Measurements from ENCODE around the gene LYPD6B.

The LYPD6B gene

DNA sequence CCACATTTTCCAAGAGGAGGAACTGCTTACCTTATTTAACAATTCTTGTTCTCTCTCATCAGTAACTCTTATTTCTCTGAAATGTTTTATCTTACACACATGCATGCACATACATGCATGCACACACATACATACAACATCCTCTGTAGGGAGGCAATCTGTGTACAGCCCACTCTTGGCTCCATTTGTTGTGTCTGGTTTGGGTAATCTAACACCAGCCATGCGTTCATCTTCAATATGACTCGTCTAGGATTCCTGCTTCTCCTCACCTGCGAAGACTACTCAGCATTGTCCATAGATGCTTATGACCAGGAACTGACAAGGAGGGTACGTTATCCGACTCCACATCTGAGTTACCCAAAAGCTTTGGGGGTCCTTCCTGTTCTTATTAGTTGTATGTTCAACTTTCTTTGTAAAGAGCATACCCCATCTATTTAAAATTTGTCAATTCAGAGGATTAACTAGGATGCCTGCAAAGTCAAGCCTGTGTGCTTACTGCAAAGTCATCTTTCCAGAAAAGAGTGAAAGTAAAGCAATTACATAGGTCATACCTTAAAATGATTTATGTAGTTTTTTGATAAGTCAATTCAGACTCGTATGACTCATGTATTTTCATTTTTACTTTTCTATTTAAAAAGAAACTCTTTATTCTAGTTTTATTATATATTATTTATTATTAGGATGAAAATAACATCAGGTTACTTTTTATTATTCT lies 18.2 kb downstream of the LYPD6B start:
- H3K4me1 ChIP-seq (ENCODE audit: control insufficient read depth in 2 of 2, insufficient read depth in 2 of 2, low read length in 2 of 2), result no peaks in the 10 kb centered on the region
- H3K27me3 ChIP-seq (ENCODE audit: control insufficient read depth in 2 of 2, insufficient read depth in 2 of 2, low read length in 2 of 2), result no peaks in the 10 kb centered on the region
- H3K27ac ChIP-seq (ENCODE audit: low read depth in 2 of 2, low read length in 2 of 2), result no peak overlapping the region
- H3K9me3 ChIP-seq (ENCODE audit: control insufficient read depth in 2 of 2, low read length in 2 of 2), result no peaks in the 10 kb centered on the region
- no peak overlapping the region for H3K9ac ChIP-seq (ENCODE audit: low read depth in 1 of 2, low read length in 2 of 2)
- no peak overlapping the region for H3K4me3 ChIP-seq (ENCODE audit: low read length in 2 of 2)
- H3K36me3 ChIP-seq (ENCODE audit: control insufficient read depth in 2 of 2, insufficient read depth in 2 of 2, low read length in 2 of 2), result no peaks in the 10 kb centered on the region

DNA sequence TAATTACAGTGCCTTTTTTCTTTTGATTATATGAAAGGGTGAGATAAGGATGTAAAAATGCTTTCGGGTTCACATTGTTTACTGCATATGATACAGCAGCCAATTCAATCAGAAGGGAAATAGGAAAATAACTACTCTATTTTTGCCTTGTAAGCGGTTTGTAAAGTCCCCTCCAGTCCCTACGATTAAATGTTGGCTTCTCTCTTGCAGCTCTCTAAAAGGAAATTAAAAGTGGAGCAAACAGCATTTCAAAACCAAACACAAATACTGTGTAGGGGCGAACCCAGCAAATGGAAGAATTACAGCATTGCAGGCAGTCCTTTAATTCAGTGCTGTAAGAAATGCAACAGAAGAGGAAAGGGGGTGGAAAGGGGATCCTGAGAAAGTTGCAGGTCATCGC lies 18.9 kb downstream of the LYPD6B start:
- H3K4me3 ChIP-seq (ENCODE audit: low read length in 2 of 2), result no peak overlapping the region
- no peaks in the 10 kb centered on the region for H3K9me3 ChIP-seq (ENCODE audit: control insufficient read depth in 2 of 2, low read length in 2 of 2)
- no peaks in the 10 kb centered on the region for H3K27me3 ChIP-seq (ENCODE audit: control insufficient read depth in 2 of 2, insufficient read depth in 2 of 2, low read length in 2 of 2)
- H3K4me1 ChIP-seq (ENCODE audit: control insufficient read depth in 2 of 2, insufficient read depth in 2 of 2, low read length in 2 of 2), result no peaks in the 10 kb centered on the region
- H3K27ac ChIP-seq (ENCODE audit: low read depth in 2 of 2, low read length in 2 of 2), result no peak overlapping the region
- no peak overlapping the region for H3K9ac ChIP-seq (ENCODE audit: low read depth in 1 of 2, low read length in 2 of 2)
- no peaks in the 10 kb centered on the region for H3K36me3 ChIP-seq (ENCODE audit: control insufficient read depth in 2 of 2, insufficient read depth in 2 of 2, low read length in 2 of 2)

DNA sequence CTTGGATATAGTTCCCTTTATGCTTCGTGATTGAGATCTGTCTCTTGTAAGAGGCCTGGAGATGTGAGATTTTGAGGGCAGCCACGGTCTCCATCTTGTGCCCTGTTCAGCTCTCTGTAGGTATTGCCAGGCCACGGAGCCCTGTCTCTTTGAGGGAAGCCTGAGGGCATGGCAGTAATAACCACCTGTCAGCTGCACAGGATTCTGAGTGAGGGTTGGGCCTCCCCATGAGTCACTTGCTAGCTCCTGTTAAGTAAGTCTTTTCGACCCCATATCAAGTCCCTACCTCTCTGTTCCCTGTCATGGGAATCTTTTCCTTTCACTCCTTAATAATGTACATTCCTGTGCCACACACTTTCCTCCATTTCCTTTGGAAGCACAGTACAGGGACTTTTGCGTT lies 20.4 kb downstream of the LYPD6B start:
- H3K27ac ChIP-seq (ENCODE audit: low read depth in 2 of 2, low read length in 2 of 2), result no peak overlapping the region

DNA sequence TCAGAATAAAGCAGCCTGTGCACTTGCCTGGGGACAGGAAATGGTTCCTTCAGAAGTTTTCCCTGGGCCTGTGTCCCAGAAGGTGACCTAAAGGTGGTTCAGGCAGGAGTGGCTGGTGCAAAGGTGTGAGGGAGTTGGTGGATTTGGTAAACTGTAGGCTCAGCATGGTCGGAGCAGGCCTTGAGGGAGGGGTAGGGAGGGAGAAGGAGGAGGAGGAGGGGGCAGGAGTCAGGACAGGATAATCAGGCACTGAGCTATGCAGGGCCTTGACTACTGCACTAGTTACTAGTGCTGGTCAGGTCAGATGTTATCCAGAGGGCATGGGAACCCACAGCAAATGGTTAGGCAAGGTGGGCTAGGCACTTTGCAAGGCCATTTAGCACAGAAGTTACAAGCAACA lies 21.3 kb downstream of the LYPD6B start:
- H3K9me3 ChIP-seq (ENCODE audit: control insufficient read depth in 2 of 2, low read length in 2 of 2), result no peaks in the 10 kb centered on the region
- no peaks in the 10 kb centered on the region for H3K27me3 ChIP-seq (ENCODE audit: control insufficient read depth in 2 of 2, insufficient read depth in 2 of 2, low read length in 2 of 2)
- no peak overlapping the region for H3K9ac ChIP-seq (ENCODE audit: low read depth in 1 of 2, low read length in 2 of 2)
- no peaks in the 10 kb centered on the region for H3K36me3 ChIP-seq (ENCODE audit: control insufficient read depth in 2 of 2, insufficient read depth in 2 of 2, low read length in 2 of 2)
- no peak overlapping the region for H3K27ac ChIP-seq (ENCODE audit: low read depth in 2 of 2, low read length in 2 of 2)
- no peak overlapping the region for H3K4me3 ChIP-seq (ENCODE audit: low read length in 2 of 2)
- peaks cover 3% of the 10 kb centered on the region in 2 donors for H3K4me1 ChIP-seq (ENCODE audit: control insufficient read depth in 2 of 2, insufficient read depth in 2 of 2, low read length in 2 of 2)

More for the DNA sequence above, 20.4 kb downstream of the LYPD6B start:
- H3K9ac ChIP-seq (ENCODE audit: low read depth in 1 of 2, low read length in 2 of 2), result no peak overlapping the region
- no peaks in the 10 kb centered on the region for H3K9me3 ChIP-seq (ENCODE audit: control insufficient read depth in 2 of 2, low read length in 2 of 2)
- no peaks in the 10 kb centered on the region for H3K27me3 ChIP-seq (ENCODE audit: control insufficient read depth in 2 of 2, insufficient read depth in 2 of 2, low read length in 2 of 2)
- no peaks in the 10 kb centered on the region for H3K36me3 ChIP-seq (ENCODE audit: control insufficient read depth in 2 of 2, insufficient read depth in 2 of 2, low read length in 2 of 2)
- no peaks in the 10 kb centered on the region for H3K4me1 ChIP-seq (ENCODE audit: control insufficient read depth in 2 of 2, insufficient read depth in 2 of 2, low read length in 2 of 2)
- H3K4me3 ChIP-seq (ENCODE audit: low read length in 2 of 2), result no peak overlapping the region

DNA sequence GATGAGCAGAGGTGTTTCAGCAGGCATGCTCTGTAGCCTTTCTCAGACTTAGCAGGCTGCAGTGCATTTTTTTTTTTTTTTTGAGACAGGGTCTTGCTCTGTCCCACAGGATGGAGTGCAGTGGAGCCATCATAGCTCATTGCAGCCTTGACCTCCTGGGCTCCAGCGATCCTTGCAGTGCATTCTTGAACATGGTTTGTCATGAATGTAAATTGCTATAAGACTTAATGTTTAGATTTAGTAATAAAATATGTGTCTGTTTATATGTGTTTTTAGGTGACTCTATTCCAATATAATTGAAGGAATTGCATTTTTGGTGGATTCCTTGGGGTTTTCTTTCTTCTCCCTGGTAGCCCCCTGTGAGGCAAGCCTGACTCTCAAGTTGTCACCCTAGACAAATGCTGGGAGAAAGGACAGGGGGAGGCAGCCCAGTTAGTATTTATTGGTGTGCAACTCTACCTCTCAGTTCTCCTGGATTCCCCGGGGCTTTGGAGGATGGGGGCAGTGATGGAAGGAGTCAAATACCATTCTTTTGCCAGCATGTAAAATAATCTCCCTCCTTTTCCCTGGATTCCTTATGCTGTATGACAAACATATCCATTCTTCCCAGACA lies 22.7 kb downstream of the LYPD6B start:
- H3K27me3 ChIP-seq (ENCODE audit: control insufficient read depth in 2 of 2, insufficient read depth in 2 of 2, low read length in 2 of 2), result no peaks in the 10 kb centered on the region
- H3K27ac ChIP-seq (ENCODE audit: low read depth in 2 of 2, low read length in 2 of 2), result no peak overlapping the region
- no peaks in the 10 kb centered on the region for H3K9me3 ChIP-seq (ENCODE audit: control insufficient read depth in 2 of 2, low read length in 2 of 2)
- H3K4me3 ChIP-seq (ENCODE audit: low read length in 2 of 2), result no peak overlapping the region
- H3K36me3 ChIP-seq (ENCODE audit: control insufficient read depth in 2 of 2, insufficient read depth in 2 of 2, low read length in 2 of 2), result no peaks in the 10 kb centered on the region
- H3K4me1 ChIP-seq (ENCODE audit: control insufficient read depth in 2 of 2, insufficient read depth in 2 of 2, low read length in 2 of 2), result peaks cover 6 to 8% of the 10 kb centered on the region in 2 donors
- H3K9ac ChIP-seq (ENCODE audit: low read depth in 1 of 2, low read length in 2 of 2), result no peak overlapping the region

DNA sequence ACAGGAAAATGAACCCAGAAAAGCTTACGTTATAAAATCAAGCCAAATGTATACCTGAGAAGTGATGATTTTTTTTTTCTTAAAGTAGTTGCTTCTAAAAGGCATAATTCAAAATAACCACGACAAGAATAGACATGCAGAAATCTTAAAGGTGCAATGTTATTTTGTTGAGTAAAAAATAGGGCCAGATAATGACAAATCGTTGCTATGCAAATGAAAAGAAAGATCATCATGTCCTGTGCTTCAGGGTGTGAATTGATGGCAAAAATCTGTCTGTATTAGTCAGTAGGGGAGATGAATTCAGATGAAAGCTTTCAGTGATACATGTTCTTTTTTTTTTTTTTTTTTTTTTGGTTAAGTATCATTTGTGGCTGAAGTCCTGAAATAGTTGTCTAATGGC lies 24.0 kb downstream of the LYPD6B start:
- no peaks in the 10 kb centered on the region for H3K9me3 ChIP-seq (ENCODE audit: control insufficient read depth in 2 of 2, low read length in 2 of 2)
- H3K36me3 ChIP-seq (ENCODE audit: control insufficient read depth in 2 of 2, insufficient read depth in 2 of 2, low read length in 2 of 2), result no peaks in the 10 kb centered on the region
- no peak overlapping the region for H3K27ac ChIP-seq (ENCODE audit: low read depth in 2 of 2, low read length in 2 of 2)
- no peak overlapping the region for H3K4me3 ChIP-seq (ENCODE audit: low read length in 2 of 2)
- H3K27me3 ChIP-seq (ENCODE audit: control insufficient read depth in 2 of 2, insufficient read depth in 2 of 2, low read length in 2 of 2), result no peaks in the 10 kb centered on the region
- H3K9ac ChIP-seq (ENCODE audit: low read depth in 1 of 2, low read length in 2 of 2), result no peak overlapping the region
- peaks cover 6 to 8% of the 10 kb centered on the region in 2 donors for H3K4me1 ChIP-seq (ENCODE audit: control insufficient read depth in 2 of 2, insufficient read depth in 2 of 2, low read length in 2 of 2)

DNA sequence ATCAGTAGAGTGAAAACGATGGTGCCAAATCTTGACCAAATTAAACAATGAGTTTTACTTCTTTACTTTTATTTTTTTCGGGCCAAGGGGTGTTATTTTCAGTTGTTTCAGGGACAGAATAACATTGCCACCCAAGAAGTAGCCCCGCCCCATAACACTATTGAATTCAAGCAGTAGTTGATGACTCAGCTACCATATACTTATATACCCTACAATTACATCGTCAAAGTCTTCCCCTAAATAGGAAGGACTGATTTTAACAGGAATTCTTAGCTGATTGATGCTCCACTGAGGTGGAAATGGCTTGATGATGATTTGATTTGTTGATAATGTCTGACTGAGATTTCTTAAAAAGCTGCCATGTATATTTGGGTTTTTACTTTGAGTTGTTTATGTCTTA lies 24.7 kb downstream of the LYPD6B start:
- no peaks in the 10 kb centered on the region for H3K9me3 ChIP-seq (ENCODE audit: control insufficient read depth in 2 of 2, low read length in 2 of 2)
- H3K9ac ChIP-seq (ENCODE audit: low read depth in 1 of 2, low read length in 2 of 2), result no peak overlapping the region
- no peak overlapping the region for H3K4me3 ChIP-seq (ENCODE audit: low read length in 2 of 2)
- no peaks in the 10 kb centered on the region for H3K27me3 ChIP-seq (ENCODE audit: control insufficient read depth in 2 of 2, insufficient read depth in 2 of 2, low read length in 2 of 2)
- H3K4me1 ChIP-seq (ENCODE audit: control insufficient read depth in 2 of 2, insufficient read depth in 2 of 2, low read length in 2 of 2), result peaks cover 6 to 8% of the 10 kb centered on the region in 2 donors
- no peak overlapping the region for H3K27ac ChIP-seq (ENCODE audit: low read depth in 2 of 2, low read length in 2 of 2)
- H3K36me3 ChIP-seq (ENCODE audit: control insufficient read depth in 2 of 2, insufficient read depth in 2 of 2, low read length in 2 of 2), result no peaks in the 10 kb centered on the region

DNA sequence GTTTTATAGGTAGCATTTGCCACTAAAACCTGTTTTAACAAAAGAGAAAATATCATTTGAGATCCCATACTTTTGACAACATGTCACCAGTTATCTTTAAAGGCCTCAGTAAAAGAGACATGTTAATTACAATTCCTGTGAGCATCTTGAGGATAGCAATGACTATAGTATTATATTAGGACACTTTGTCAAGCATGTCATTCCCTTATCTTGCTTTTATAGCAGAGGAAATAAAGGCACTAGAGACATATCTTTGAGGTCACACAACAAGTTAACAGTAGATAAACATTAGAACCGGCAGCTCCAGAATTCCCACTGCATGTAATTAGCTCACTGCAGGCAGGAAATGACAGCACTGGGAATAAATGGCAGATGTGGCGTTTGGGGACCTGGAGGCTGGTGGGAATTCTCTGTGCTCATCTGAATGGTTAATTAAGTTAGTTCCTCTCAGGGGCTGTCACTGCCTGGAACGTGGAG lies 25.9 kb downstream of the LYPD6B start:
- H3K27ac ChIP-seq (ENCODE audit: low read depth in 2 of 2, low read length in 2 of 2), result peak overlapping the region; percentile 17 to 56
- H3K4me1 ChIP-seq (ENCODE audit: control insufficient read depth in 2 of 2, insufficient read depth in 2 of 2, low read length in 2 of 2), result peaks cover 6 to 8% of the 10 kb centered on the region in 2 donors
- H3K36me3 ChIP-seq (ENCODE audit: control insufficient read depth in 2 of 2, insufficient read depth in 2 of 2, low read length in 2 of 2), result no peaks in the 10 kb centered on the region
- H3K9me3 ChIP-seq (ENCODE audit: control insufficient read depth in 2 of 2, low read length in 2 of 2), result no peaks in the 10 kb centered on the region
- H3K9ac ChIP-seq (ENCODE audit: low read depth in 1 of 2, low read length in 2 of 2), result no peak overlapping the region
- no peaks in the 10 kb centered on the region for H3K27me3 ChIP-seq (ENCODE audit: control insufficient read depth in 2 of 2, insufficient read depth in 2 of 2, low read length in 2 of 2)
- H3K4me3 ChIP-seq (ENCODE audit: low read length in 2 of 2), result no peak overlapping the region

DNA sequence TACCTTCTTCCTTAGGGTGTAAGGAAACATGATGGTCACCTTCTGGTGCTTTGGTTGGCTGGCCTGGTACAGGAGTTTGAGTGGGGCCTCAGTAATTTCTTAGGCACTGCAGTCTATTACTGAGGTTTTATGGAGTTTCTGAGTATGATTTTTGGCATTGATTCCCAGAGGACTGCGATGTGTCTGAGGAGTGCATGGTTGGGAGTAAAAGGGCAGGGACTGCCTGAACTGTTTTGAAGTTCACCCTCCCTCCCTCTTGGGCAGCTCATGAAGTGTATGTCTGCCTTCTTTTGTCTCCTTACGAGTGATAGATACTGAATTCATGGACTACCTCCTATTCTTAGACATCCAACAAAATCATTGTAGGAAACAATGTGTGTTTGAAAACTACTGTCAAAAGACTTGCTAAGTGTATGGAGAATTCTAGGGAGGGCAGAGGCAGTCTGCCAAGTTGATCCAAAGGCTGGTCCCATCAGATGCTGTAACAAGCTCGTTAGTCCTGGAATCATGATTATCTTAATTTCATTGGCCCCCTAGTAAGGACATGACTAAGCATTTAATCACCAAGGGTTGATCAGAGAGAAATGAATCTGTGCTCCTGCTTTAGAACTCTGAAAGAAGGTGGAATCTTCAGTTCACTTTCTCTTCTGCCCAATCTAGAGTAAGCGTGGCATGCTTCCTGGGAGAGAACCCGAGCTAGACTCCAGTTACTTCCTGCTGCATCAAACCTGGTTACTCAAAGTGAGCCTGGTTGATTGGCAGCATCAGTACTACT lies 26.5 kb downstream of the LYPD6B start:
- Histone ChIP-seq H3K27ac (ENCODE audit: low read depth in 2 of 2, low read length in 2 of 2) (peak overlapping the region; percentile 17 to 56), H3K9me3 (ENCODE audit: control insufficient read depth in 2 of 2, low read length in 2 of 2) (no peaks in the 10 kb centered on the region), H3K27me3 (ENCODE audit: control insufficient read depth in 2 of 2, insufficient read depth in 2 of 2, low read length in 2 of 2) (no peaks in the 10 kb centered on the region)

More for the DNA sequence above, 26.5 kb downstream of the LYPD6B start:
- no peaks in the 10 kb centered on the region for H3K36me3 ChIP-seq (ENCODE audit: control insufficient read depth in 2 of 2, insufficient read depth in 2 of 2, low read length in 2 of 2)
- H3K4me1 ChIP-seq (ENCODE audit: control insufficient read depth in 2 of 2, insufficient read depth in 2 of 2, low read length in 2 of 2), result peaks cover 6 to 8% of the 10 kb centered on the region in 2 donors
- H3K9ac ChIP-seq (ENCODE audit: low read depth in 1 of 2, low read length in 2 of 2), result no peak overlapping the region
- no peak overlapping the region for H3K4me3 ChIP-seq (ENCODE audit: low read length in 2 of 2)

Data from mucosa of rectum (tissue), 2 donors.